Measurements from ENCODE around the gene PGAP1.

Gene PGAP1

GRCh38 chr2:196926562-196927375, at the start of gene PGAP1:
PGAP1 (minus strand) TSS chr2:196926707; CDS start chr2:196926616, 91 bp downstream.
- Histone ChIP-seq H3K4me3 (ENCODE audit: low read depth, low read length) (peak within 1 kb of the TSS; percentile 98), H3K27ac (peak within 1 kb of the TSS; percentile 88), H3K36me3 (no peaks in the 10 kb centered on the region), H3K9me3 (ENCODE audit: severe bottlenecking) (no peaks in the 10 kb centered on the region), H3K27me3 (ENCODE audit: insufficient read depth, low read depth, severe bottlenecking) (no peaks in the 10 kb centered on the region)
- DNase-seq: peak; percentile 97
- no peak for TF ChIP-seq CTCF (IDR thresholded peaks at IDR 0.05; ENCODE audit: low read depth, low read length)

- DNase-seq: no peak
- no peak overlapping the region for H3K4me3 ChIP-seq (ENCODE audit: low read depth, low read length)
- H3K9me3 ChIP-seq (ENCODE audit: severe bottlenecking): no peaks in the 10 kb centered on the region
- no peak overlapping the region for H3K27ac ChIP-seq
- TF ChIP-seq CTCF (IDR thresholded peaks at IDR 0.05; ENCODE audit: low read depth, low read length): no peak
- no peaks in the 10 kb centered on the region for H3K27me3 ChIP-seq (ENCODE audit: insufficient read depth, low read depth, severe bottlenecking)
- no peaks in the 10 kb centered on the region for H3K36me3 ChIP-seq
Observed at GRCh38 chr2:196974970-196975369, 48.5 kb upstream of the PGAP1 start.

GRCh38 chr2:196971574-196972279, 45.2 kb upstream of the PGAP1 start:
- Histone ChIP-seq H3K36me3 (no peaks in the 10 kb centered on the region), H3K27me3 (ENCODE audit: insufficient read depth, low read depth, severe bottlenecking) (no peaks in the 10 kb centered on the region), H3K4me3 (ENCODE audit: low read depth, low read length) (no peak overlapping the region), H3K27ac (no peak overlapping the region), H3K9me3 (ENCODE audit: severe bottlenecking) (no peaks in the 10 kb centered on the region)
- no peak for DNase-seq
- no peak for TF ChIP-seq CTCF (IDR thresholded peaks at IDR 0.05; ENCODE audit: low read depth, low read length)

- no peak for DNase-seq
- no peaks in the 10 kb centered on the region for H3K36me3 ChIP-seq
- no peaks in the 10 kb centered on the region for H3K27me3 ChIP-seq (ENCODE audit: insufficient read depth, low read depth, severe bottlenecking)
- TF ChIP-seq CTCF (IDR thresholded peaks at IDR 0.05; ENCODE audit: low read depth, low read length): no peak
- H3K9me3 ChIP-seq (ENCODE audit: severe bottlenecking): no peaks in the 10 kb centered on the region
- H3K4me3 ChIP-seq (ENCODE audit: low read depth, low read length): no peak overlapping the region
- H3K27ac ChIP-seq: no peak overlapping the region
Observed at GRCh38 chr2:196970099-196970498, 43.6 kb upstream of the PGAP1 start.

- no peaks in the 10 kb centered on the region for H3K36me3 ChIP-seq
- no peaks in the 10 kb centered on the region for H3K9me3 ChIP-seq (ENCODE audit: severe bottlenecking)
- no peak for TF ChIP-seq CTCF (IDR thresholded peaks at IDR 0.05; ENCODE audit: low read depth, low read length)
- no peaks in the 10 kb centered on the region for H3K27me3 ChIP-seq (ENCODE audit: insufficient read depth, low read depth, severe bottlenecking)
- H3K27ac ChIP-seq: no peak overlapping the region
- no peak for DNase-seq
- H3K4me3 ChIP-seq (ENCODE audit: low read depth, low read length): no peak overlapping the region
Observed at GRCh38 chr2:196968516-196968915, 42.0 kb upstream of the PGAP1 start.
